ENCODE data around the gene FTO.

FTO gene

DNA sequence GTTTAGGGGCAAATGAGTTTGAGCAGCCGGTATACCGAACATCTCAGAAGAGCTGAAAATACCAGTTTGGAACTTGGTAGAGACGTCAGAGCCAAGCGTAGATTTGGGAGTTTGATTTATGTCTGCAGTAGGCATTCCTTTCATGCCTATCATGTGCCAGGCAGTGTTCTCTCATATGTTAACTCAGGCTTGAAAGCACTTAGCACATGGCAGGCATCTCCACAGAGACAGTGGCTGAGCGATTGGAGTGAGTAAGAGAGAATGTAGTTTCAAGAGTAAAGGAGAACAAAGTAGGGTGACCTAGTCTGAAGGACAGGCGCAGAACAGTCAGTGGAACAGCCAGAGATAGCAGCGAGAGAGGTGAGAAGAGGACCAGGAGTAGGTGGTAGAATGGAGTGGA is 207.0 kb downstream of the FTO start:
- DNase-seq, result peak in 1 of 2 experiments; percentile 28

DNA sequence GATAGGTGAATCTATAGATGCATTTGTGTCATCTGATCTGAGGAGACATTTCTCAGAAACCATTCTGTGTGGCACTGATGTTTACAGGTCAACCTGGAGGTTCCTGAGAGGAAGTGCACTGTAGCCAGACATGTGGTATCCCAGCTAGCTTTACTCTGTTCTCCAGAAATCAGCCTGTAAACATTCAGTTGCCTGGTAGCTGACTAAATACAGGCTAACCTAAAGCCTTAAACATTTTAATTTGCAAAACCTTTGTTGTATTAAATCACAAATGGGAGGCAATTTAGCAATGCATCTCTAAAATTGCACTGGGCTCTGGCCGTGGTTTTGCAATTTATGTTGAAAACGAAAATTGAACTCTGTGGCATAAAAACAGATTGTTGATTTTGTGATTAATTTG is 207.6 kb downstream of the FTO start:
- no peak for DNase-seq

- no peak for DNase-seq
Observed at GRCh38 chr16:53912155-53912554, 208.2 kb downstream of the FTO start.

DNA sequence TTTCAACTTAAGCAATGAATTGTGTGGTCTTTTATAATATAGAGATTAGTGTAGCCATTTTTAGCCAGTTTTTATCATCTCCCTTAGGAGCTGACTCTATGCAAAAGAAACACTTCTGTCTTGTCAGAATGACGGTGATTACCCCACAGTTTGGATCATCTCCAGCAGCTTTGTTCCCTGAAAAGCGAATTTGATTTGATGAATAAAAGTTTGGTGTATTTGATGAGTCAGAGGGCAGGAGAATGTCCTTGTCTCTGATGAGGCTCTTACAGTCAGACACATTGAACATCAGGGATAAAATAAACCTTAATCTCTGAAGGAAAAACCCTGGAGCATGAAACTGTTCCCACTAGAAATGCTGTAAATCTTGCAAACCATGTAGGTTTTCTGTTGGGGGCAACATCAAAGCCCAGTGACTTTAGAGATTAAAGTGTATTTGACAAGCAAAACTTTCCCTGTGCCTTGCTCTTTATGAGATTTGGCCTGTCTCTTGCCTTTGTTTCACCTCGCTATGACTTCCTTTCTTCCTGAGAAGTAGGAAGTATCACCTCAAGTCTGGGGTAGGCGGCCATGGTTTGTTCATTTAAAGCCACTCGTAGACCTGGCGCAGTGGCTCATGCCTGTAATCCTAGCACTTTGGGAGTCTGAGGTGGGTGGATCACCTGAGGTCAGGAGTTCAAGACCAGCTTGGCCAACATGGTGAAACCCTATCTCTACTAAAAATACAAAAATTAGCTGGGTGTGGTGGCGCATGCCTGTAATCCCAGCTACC is 209.3 kb downstream of the FTO start:
- peak in 1 of 2 experiments; percentile 28 for DNase-seq

DNA sequence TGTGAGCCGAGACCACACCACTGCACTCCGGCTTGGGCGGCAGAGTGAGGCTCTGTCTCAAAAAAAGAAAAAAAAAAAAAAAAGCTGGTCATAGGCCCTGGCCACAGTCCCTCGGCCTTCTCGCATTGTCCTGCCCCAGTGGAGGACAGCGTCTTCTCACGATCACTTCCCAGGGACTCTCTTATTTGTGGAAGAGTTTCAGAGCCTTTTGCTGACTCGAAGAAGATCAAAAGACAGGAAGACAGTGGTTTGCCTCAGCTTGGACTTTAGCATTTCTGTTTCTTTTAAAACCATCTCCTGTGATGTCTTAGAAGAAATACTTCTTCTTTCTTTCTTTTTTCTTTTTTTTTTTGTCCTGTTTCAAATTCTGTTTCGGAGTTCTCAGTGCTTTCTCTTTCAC is 210.0 kb downstream of the FTO start:
- DNase-seq, result no peak

DNA sequence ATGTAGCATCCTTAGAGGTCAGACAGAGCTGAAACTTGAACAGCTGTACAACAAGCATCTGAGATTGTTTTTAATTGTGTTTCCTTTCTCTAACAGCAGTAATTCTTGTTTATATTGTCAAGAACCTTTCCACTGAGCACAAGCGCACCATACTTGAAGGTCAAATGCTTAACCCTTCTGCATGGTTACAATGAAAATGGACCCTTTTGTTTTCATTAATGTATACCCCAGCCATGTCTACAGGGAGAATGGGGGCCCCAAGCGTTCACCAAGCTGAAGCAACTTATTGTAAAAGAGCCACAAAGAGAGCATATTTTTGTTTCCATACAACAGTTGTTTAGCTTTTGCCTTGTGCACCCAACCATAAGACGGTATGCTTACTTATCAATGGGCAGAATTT is 210.8 kb downstream of the FTO start:
- no peak for DNase-seq

DNA sequence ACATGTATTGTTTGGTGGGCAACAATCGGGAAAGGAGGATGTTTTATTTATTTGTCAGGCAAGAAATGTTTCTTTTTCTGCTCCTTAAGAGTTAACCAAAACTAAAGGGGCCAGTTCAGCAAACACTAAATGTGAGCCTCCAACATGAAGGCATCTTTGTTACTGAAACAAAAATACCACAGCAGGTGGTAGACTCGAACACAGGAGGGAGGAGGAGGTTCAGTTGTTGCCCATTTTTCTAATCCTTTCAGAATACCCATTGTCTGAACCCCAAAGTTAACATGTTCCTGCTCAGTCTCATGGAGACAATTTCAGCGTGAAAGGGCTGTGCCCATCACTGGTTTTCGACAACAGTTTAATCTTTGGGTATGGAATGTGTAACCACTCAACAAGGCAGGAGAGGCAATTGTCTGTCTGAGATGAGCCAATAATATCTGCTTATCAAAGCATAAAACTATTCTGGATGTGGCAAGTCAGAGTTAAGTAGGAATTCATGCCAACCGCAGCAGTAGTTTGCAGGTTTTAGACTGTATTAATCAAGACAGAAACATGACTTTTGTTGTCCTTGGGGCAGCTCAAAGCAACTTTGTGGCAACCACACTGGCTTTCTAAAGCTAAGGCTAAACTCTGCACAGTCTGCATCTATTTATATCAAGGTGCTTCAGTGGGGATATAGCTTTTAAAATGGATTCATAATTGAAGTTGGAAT is 211.7 kb downstream of the FTO start:
- no peak for DNase-seq

DNA sequence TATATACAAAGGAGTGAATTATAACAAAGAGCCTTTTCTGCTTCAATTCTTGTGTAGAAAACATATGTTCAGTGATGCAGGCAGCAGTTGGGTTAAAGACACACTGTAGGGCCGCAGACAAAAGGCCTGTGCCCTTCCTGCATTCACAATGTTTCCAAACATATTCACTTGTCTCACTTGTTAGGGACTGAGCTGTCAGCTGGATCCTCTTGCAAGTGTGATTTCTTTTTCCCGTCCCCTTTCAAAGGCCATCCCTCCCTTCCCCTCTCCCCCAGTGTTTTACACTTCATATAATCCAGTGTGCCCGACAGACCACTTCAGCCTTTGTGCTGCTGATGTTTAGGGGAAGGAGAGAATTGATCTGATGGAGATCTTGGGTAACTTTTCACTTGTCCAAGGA is 217.0 kb downstream of the FTO start:
- DNase-seq, result no peak

GRCh38 chr16:53922067-53922806 is 218.3 kb downstream of the FTO start:
- no peak for DNase-seq

- DNase-seq, result peak; percentile 26 to 74
Observed at GRCh38 chr16:53922807-53923571, 219.0 kb downstream of the FTO start.

DNA sequence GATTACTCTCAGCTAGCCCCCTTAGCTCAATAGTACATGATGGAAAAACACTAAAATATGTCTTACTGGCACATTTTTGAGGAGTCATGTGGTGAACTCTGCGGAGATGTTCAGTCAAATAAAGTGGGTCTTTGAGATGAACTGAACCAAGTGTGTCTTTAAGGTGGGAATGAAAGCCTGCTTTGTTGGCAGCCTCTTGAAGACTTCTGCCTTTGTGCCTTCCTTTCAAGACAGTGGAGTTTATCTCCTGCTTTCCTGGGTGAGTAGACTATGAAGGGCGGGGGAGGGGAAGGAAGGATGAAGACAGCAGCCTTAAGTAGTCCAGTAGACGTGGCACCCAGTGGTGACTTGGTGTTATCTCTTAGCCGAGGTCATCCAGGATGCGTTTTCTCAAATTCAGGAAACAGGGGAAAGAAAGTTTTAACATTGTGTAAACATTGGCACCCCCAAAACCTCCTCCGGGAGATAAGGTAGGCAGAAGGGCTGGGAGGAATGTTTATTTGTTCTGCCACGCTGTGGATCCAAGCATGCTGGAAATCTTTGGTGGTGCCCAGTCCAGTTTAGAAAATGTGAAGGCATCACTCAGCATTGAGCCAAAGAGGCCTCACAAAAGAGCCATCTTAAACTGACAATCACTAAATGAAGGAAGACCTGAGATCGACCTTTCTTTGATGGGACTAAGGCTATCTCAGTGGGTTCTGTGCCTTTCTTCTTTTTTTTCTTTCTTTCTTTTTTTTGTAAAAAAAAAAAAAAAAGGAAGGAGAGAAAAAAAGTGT is 220.6 kb downstream of the FTO start:
- no peak for DNase-seq

DNA sequence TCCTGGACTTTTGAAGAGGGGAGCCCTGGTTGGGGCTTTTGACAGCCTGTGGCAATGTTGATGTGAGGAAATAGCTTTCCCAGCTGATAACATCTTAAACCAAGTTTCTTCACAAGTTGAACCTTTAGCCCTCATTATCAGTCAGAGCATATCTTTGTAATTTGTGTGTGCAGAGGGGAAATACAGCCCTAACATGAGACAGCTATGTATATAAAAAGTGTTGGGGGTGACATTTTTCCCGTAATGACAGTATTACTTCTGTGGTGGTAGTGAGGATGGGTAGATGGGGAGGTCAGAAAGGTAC is 221.1 kb downstream of the FTO start:
- DNase-seq, result no peak

GRCh38 chr16:53925526-53925925 is 221.6 kb downstream of the FTO start:
- no peak for DNase-seq

DNA sequence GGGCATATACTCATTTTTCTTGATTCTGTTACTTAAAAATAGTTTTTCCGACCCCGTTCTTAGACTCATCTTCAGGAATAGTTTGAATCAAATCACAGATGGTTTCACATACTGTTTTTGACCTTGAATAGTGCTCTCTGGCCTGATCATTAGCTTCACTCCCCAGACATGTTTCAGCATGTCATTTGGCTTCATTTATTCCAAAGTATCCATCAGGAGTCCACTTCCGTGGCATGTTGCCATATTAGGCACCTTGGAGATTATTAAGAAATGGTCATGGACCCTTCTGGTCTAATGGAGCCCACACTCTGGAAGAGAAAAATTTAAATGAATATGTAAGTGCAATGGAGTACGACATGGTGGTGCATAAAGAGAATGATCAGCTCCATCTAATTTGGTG is 222.3 kb downstream of the FTO start:
- DNase-seq, result no peak

DNA sequence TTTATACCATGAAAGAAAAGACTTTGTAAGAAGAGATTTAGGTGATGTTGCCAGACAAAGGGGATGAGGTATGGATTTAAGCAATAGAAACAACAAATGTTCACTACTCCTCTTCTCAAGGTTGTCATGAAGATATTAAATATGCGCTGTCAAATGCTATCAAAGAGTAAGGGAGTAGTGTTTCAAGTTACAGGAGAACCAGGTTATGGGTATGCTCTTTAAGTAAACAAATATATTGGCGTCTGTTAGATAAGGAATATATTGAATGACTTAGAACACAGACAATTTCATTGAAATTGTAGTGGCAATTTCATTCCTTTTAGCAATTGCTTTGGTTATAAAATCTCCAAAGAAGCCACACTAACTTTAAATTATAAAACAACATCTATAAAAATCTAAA is 229.0 kb downstream of the FTO start:
- no peak for DNase-seq

DNA sequence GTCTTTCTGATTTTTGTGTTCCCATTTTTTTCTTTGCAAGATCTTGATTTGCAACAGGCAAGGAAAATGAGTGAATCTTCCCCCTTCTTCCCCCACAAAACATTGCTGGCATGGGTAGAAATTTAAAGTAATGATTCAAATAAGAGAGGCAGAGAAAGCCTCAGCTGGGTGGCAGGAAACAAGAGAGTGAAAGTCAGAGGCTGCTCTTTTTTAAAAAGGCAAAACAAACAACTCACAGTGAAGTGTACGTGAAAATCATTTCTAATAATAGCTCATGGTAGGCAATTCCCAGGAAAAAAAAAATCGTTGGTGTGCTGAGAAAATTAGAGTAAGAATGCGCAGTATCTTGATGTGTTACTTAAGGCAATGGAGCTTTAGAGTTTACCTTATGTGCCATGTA is 229.5 kb downstream of the FTO start:
- DNase-seq, result no peak

DNA sequence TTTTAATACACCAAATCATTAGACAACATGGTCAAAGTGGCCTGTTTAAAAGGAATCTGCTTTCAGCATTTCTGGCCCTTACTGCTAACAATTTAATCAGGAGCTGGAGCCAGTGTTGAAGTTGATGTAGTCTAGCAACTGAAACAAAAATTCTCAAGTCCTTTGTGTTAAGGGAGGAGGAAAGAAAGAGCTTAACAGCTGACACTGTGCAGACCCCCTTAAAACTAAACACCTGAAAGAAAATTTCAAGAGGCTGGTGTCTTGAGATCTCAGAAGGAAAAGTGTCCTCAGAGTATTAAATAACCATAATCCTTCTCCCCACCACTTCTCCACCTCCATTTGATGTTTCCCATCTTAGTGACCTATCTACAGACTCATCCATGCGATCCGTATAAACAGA is 232.1 kb downstream of the FTO start:
- no peak for DNase-seq

DNA sequence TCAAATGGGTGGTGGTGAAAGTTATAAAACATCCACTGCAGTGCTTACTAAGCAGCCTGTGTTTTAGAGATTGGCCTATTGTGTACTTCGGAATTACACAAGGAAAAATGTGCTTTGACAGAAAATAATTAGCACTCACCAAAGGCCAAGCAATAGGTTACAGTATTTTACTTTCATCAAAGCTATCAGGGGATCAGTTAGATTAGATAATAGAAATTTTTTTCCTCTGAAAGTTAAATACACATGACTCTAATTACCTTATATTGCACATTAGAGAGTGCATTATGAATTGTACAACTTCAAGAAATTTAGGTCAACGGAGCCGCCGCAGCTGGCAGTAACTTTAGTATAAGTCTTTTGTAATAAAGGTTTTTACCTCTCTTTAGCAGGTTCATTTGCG is 232.6 kb downstream of the FTO start:
- DNase-seq, result no peak

DNA sequence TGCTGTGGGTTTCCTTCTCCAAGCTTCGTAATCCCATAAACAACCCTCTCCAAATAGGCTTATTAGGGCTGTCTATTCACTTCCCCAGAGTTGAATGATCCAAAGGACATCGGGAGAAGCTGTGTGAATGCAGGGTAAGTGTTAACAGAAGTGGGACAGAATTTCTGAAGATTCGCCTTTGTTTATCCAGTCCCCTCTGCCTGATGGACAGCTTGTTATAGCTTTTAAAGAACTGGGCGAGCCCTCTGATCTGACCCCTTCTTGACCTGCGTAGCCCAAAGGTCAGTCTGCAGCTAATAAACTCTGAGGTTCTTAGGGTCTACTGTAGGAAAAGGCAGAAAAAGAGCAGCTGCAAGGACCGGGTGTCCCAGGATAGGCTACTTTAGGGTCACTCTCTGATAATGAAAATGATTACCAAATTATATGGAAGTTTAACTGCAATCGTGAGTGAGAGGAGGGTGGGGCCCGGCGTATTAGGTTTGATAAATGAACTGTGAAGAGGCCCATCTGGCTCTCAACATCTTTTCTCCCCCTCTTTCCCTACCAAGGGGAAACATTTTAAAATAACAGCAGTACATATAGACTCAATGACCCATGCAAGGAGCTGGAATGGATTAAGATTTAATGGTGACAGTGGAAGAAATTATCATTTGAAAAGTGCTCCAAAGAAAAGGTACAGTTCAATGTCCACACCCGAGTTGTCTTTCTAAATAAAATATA is 233.4 kb downstream of the FTO start:
- DNase-seq, result no peak

DNA sequence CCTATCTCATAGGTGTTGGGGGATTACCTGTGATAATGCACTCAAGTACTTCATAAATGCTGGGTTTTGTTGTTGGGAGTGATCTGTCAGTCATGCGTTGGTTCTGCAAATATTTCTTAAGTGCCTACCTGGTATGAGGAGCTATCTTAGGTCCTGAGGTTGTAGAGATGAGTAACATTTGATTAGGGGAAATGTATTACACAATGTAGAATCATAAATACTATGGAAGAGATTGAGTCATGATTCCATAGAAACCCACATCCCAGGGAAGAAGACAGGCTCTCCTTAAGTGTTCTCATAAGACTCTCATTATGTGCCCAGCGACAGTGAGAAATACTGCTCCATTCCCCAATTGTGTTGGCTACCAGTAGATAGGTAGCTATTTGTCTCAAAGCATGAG is 240.1 kb downstream of the FTO start:
- DNase-seq, result no peak

DNA sequence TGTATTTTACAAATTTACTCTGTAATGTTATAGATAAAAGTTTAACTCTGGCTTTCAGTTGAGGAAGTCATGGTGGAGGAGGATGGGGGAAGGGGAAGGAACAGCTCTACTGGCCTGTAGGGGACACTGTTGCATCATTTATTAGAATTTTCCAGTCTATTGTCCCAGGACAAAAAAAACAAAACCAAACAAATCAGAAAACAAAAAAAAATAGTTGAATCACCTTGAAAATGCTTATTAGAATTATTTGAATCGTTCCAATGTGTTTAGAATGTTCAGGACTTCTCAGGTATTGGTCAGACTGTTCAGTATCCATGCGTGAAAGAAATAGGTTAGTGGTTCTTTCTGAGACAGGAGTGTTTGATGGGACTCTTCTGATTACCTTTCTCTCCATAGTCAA is 242.0 kb downstream of the FTO start:
- peak in 1 of 2 experiments; percentile 9 for DNase-seq

Data from NCI-H446 (cell line).